Activated T-helper 9 cell treated with anti-CD3 and anti-CD28 coated beads, Interleukin-2, amount 50 U/mL, for 16 hours (primary cell): ENCODE data around the gene LRCH1.

Experiments used
- DNase-seq: peaks from one replicate; pipeline ENCODE4 v3.0.0-alpha.2; 2020; ENCODE audit warnings: low read depth

Gene LRCH1

DNA sequence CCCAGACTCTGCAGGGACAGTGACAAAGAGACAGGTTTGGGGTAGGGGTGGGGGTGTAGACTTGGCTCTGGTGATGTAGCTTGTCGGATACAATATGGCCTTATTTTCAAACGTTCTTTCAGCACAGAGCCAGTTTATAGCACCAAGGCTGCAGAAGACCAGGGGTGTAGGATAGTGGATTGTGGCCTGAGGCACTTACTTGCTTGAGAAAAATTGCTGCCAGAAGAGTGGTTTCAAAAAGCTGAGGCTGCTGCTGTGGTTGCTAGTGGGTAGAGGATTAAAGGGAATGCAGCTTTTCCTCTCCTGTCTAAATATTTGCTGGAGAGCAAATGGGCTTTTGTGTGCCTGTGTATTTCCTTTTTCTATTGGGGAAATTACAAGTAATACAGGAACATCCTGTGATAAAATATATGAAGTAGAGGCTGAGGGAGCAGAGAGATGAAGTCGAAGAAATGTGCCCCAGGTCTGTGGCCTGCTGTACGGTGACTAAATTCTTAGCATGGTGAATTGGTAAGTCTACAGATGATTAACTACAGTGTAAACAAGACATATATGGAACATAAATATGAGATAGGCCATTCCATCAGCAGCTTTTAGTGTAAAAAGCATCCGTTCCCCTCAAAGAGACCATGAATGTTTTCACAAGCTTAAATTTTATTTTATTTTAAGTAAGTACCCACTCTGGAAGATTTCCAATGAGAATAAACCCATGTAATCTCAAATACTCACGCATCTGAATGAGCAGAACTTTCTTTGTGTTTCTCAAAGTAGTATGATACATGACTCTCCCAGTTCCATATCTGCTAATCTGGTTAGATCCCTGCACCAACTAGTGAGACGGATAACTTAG, 112.9 kb downstream of the LRCH1 start:
- no peak for DNase-seq

GRCh38 chr13:46666727-46667456, 113.9 kb downstream of the LRCH1 start:
- DNase-seq, result no peak

DNA sequence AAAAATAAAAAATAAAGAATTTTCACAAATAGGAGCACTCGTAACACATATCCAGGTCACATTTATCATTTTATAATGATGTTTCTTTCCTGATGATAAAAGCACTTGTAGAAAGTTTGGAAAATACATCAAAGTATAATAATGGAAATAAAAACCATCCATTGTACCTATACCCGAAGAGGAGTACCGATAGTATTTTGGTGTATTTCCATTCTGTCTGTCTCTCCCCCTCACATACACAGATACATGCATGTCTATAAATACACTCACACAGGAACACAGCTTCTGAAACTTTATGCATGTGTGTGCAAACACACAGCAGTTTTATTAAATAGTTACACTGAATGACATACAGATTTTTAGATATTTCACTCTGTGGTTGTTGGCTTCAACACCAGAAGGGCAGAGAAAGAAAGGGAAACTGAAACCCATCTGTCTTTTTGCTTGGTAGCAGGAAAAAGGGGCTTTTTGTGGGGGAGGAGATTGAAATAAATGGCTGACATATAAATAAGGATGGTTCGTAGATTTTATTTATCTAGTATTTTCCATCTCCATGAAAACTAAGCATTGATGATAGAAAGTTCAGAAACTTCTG, 114.8 kb downstream of the LRCH1 start:
- DNase-seq, result no peak

DNA sequence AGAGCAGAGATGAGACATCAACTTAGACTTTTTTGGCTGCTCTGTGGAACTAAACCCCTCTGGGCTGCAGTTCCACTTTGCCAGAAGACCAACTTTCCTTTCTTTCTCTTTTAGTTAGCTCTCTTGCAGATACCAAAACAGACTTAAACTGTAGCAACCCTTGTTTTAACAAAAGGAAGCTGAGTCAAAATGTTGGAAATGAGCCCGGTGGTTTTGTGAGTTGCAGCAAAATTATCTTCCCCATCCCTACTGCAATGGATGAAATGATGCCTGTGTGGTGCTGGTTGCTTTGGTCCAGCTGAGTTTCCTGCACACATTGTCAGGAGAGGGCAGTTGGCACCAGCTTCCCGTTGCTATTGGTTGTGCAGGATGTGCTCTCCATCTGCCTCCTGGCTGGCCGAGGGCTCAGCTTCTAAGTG, 115.3 kb downstream of the LRCH1 start:
- DNase-seq, result no peak

GRCh38 chr13:46668931-46669525, 116.1 kb downstream of the LRCH1 start:
- no peak for DNase-seq

GRCh38 chr13:46672338-46673090, 119.5 kb downstream of the LRCH1 start:
- no peak for DNase-seq

DNA sequence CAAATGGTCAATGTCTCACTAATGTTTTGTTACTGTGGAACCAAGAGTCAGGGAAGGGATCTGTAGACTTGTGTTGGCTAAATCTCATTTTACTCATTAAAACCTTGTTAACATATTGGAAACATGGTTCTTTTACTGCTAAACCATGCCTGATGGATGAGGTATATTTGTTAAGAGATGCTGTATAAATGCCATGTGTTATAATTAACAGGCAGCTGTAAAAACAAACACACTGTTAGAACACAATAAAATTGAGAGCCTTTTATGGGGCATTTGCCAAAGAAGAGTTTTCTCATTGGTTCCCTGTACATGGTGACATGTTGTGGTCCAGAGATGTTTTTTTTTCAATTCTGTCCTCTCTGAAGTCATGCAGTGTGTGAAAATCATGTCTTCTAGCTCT, 122.0 kb downstream of the LRCH1 start:
- no peak for DNase-seq

DNA sequence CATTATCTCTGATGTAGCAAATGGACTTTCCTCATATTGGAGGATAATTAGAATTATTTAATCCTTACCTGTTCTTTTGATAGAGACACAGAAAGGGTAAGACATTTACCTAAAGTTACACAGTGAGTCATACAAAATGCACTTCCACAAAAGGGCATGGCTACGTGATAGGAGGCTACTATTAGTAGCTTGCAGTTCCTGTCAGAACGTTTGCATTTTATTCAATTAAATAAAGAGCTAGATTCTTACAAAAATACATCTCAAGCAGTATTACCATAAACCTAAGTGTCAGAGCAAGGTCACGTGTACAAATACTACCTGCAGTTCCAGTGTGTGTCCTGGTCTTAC, 123.4 kb downstream of the LRCH1 start:
- DNase-seq, result no peak

GRCh38 chr13:46679369-46680120, 126.6 kb downstream of the LRCH1 start:
- DNase-seq, result no peak

DNA sequence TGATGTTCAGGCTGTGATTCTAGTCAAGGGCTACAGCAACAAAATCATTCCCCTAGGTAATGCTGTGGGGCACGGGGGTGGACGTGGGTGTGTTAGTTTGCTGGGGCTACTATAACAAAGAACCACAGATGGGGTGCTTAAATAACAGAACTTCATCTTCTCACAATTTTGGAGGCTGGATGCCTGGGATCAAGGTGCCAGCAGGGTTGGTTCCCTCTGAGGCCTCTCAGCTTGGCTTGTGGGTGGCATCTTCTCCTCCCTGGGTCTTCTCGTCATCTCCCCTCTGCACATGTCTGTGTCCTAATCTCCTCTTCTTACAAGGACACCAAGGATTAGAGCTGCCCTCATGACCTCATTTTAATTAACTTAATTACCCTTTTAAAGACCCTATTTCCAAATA, 129.0 kb downstream of the LRCH1 start:
- DNase-seq, result no peak

- no peak for DNase-seq
Measured at GRCh38 chr13:46682707-46683106, 129.7 kb downstream of the LRCH1 start.

GRCh38 chr13:46683676-46684260, 130.8 kb downstream of the LRCH1 start:
- DNase-seq, result no peak

DNA sequence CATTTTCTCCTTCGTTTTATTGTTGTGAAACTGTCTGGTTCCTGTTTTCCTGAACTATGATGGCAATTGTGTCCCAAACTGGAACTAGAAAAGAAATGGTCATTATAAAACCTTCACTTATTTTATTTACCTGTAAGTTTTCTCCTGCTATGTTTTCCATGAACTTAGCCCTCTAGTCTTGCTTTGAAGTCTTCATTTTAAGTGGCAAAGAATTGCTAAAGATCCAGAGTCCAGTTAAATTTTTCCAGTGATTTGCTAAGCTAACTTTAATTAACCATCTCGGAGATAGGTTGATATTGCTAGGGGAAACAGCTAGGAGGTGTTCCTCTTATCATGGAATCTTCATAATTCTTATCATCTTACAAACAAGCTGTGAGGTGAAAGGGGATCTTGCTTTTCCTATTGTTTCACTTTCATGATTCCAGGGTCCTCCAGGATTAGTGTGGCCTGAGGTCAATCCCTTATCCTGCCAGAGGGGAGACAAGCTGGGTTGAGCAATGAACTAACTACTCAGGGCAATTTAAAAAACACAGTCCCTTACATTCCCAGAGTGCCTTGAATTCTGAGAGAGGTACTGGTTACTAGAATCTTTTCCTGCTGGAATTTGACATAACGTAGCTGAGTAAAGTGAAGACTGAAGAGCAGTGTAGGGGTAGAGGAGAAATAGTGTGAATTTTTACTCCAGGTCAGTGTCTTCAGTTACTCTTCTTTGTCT, 131.5 kb downstream of the LRCH1 start:
- DNase-seq, result no peak

DNA sequence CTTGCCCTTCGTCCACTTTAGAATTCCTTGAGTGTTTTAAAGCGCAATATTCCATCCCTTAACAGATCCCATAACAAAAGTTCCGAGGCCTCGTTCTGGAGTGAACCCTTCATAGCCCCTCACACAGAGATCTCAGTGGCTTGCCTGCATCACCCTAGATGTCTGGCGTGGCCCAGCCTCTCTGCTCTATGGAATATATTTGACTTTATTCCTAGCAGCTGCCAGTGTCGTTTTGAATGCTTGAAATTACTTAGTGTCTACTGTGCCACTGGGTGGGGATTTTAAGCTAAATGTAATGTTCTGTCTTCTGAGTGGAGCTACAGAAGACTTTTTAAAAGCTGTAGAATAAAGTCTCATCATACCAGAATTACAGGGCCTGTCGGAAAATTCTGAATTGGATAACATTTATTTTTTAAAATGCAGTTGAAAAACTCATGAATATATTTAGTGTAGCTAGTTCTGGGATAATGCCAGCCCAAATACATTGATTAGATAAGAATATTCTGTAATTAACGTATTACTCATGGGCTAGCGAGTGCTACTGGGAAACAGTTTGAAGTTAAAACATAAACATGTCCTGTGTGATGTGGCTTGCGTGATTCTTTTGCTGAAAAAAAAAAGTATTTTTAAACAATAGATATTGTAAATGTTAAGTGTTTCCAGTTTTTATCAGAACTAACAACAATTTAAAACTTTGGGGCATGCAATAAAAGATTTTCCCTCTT, 132.2 kb downstream of the LRCH1 start:
- no peak for DNase-seq

DNA sequence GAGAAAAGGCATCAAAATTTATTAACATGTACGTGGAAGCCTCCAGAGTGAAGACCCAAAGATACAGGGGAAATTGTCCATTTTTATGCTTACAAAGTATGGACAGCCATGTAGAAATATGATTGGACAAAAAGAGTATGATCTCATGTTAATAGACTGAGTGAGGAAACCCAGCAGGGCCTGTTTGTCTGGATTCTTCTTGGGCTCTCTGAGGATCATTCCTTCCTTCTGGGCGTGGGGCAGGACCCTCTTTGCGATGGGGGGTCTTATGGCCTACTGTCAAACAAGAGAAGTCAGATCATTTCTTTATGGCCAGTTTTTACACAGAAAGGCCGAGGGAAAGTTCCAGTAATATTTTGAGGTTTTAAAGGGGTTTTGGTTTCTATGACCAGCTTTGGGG, 133.2 kb downstream of the LRCH1 start:
- DNase-seq, result no peak

GRCh38 chr13:46687810-46688209, 134.8 kb downstream of the LRCH1 start:
- DNase-seq, result no peak

DNA sequence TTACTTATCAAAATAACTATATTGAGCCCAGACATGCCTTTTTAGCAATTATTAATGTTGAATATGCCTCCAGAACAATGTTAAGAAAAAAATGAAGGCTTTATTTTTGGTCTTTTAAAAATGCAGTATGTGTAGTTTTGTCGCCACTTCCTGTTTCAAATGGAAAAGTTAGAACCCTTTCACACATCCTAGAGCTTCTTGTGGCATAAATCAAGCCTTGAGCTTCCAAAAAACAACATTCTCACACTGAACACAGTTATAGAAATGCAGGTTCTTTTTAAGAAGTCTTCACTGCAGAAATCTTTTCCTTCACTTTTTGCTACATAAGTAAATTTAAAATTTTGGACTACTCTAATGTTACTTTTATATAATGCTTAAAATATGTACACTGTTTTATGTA, 135.3 kb downstream of the LRCH1 start:
- DNase-seq, result no peak

DNA sequence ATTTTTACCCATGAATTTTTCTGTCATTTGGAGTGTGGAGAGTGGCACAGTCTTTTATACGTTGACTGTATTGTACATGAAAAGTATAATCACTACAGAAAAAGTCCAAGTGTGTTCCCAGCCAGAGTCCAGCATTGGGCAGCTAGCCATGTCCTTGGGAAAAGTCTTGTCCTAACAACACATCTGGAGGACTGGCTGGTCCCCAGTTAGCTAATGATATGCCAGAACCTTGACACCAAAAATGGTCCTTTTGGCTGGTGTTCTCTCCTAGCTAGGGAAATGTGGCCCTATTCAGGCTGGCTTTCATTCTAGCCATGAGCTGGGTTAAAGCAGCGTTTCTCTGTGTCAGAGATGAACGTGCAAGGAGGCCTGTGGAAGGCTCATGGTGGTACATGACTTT, 145.0 kb downstream of the LRCH1 start:
- no peak for DNase-seq

- no peak for DNase-seq
Measured at GRCh38 chr13:46698910-46699460, 146.0 kb downstream of the LRCH1 start.
